Skeletal muscle satellite cell (primary cell): Measurements from ENCODE around the gene IDH3G.

Source experiments
- H3K27me3 ChIP-seq: 2 replicates; pipeline ENCODE4 v1.7.0; 2013; ENCODE audit warnings: low read length; ENCODE audit not compliant: control insufficient read depth, insufficient read depth
- H3K36me3 ChIP-seq: 2 replicates; pipeline ENCODE4 v1.7.0; 2013; ENCODE audit warnings: mild to moderate bottlenecking, control low read depth, low read length; ENCODE audit not compliant: insufficient read depth
- H3K4me1 ChIP-seq: 2 replicates; pipeline ENCODE4 v1.7.0; 2013; ENCODE audit warnings: low read length; ENCODE audit not compliant: control insufficient read depth, insufficient read depth
- H3K4me2 ChIP-seq: 2 replicates; pipeline ENCODE4 v1.7.0; 2013; ENCODE audit warnings: mild to moderate bottlenecking, low read length
- H3K4me3 ChIP-seq: 2 replicates; pipeline ENCODE4 v1.7.0; 2013; ENCODE audit warnings: low read length
- H3K9ac ChIP-seq: 2 replicates; pipeline ENCODE4 v1.7.0; 2013; ENCODE audit warnings: mild to moderate bottlenecking, low read depth, low read length, moderate library complexity
- H3K9me3 ChIP-seq: replicated peaks from 2 replicates; pipeline ENCODE4 v1.7.0; 2013; ENCODE audit warnings: mild to moderate bottlenecking, control low read depth, low read length

The IDH3G gene

GRCh38 chrX:153812220-153812619, 18.0 kb upstream of the IDH3G start:
- Histone ChIP-seq H3K9ac (no peak overlapping the region), H3K9me3 (no peaks in the 10 kb centered on the region), H3K36me3 (no peaks in the 10 kb centered on the region)

GRCh38 chrX:153807976-153808375, 13.8 kb upstream of the IDH3G start:
- H3K27me3 ChIP-seq = no peaks in the 10 kb centered on the region
- H3K4me3 ChIP-seq = no peak overlapping the region
- no peak overlapping the region for H3K4me2 ChIP-seq
- H3K9ac ChIP-seq = no peak overlapping the region
- H3K4me1 ChIP-seq = no peaks in the 10 kb centered on the region
- H3K9me3 ChIP-seq = no peaks in the 10 kb centered on the region
- H3K36me3 ChIP-seq = no peaks in the 10 kb centered on the region

More at GRCh38 chrX:153812220-153812619, 18.0 kb upstream of the IDH3G start:
- H3K4me3 ChIP-seq = no peak overlapping the region
- no peaks in the 10 kb centered on the region for H3K27me3 ChIP-seq
- no peak overlapping the region for H3K4me2 ChIP-seq
- no peaks in the 10 kb centered on the region for H3K4me1 ChIP-seq

GRCh38 chrX:153806999-153807575, 12.9 kb upstream of the IDH3G start:
- H3K36me3 ChIP-seq = no peaks in the 10 kb centered on the region
- H3K9me3 ChIP-seq = no peaks in the 10 kb centered on the region
- no peaks in the 10 kb centered on the region for H3K27me3 ChIP-seq
- no peak overlapping the region for H3K9ac ChIP-seq
- no peaks in the 10 kb centered on the region for H3K4me1 ChIP-seq
- no peak overlapping the region for H3K4me3 ChIP-seq
- H3K4me2 ChIP-seq = no peak overlapping the region

- Histone ChIP-seq H3K4me1 (no peaks in the 10 kb centered on the region), H3K9ac (no peak overlapping the region), H3K27me3 (no peaks in the 10 kb centered on the region), H3K36me3 (no peaks in the 10 kb centered on the region), H3K4me2 (no peak overlapping the region), H3K9me3 (no peaks in the 10 kb centered on the region), H3K4me3 (no peak overlapping the region)
These were observed 11.3 kb upstream of the IDH3G start for GRCh38 chrX:153805436-153805835.

- H3K9me3 ChIP-seq = no peaks in the 10 kb centered on the region
- no peak overlapping the region for H3K4me2 ChIP-seq
- no peak overlapping the region for H3K9ac ChIP-seq
- no peaks in the 10 kb centered on the region for H3K4me1 ChIP-seq
- H3K36me3 ChIP-seq = no peaks in the 10 kb centered on the region
- H3K4me3 ChIP-seq = no peak overlapping the region
- no peaks in the 10 kb centered on the region for H3K27me3 ChIP-seq
These were observed 10.4 kb upstream of the IDH3G start for GRCh38 chrX:153804621-153805020.

GRCh38 chrX:153804100-153804595, 10.0 kb upstream of the IDH3G start:
- Histone ChIP-seq H3K9me3 (no peaks in the 10 kb centered on the region), H3K27me3 (no peaks in the 10 kb centered on the region), H3K4me1 (no peaks in the 10 kb centered on the region), H3K4me2 (no peak overlapping the region), H3K9ac (no peak overlapping the region), H3K36me3 (no peaks in the 10 kb centered on the region), H3K4me3 (no peak overlapping the region)

GRCh38 chrX:153803211-153804099, 9.3 kb upstream of the IDH3G start:
- H3K9me3 ChIP-seq = no peaks in the 10 kb centered on the region
- H3K36me3 ChIP-seq = peaks cover under 1% of the 10 kb centered on the region
- no peak overlapping the region for H3K4me2 ChIP-seq
- no peak overlapping the region for H3K4me3 ChIP-seq
- H3K4me1 ChIP-seq = no peaks in the 10 kb centered on the region
- H3K9ac ChIP-seq = no peak overlapping the region
- no peaks in the 10 kb centered on the region for H3K27me3 ChIP-seq

GRCh38 chrX:153802513-153803045, 8.4 kb upstream of the IDH3G start:
- Histone ChIP-seq H3K9me3 (no peaks in the 10 kb centered on the region), H3K4me1 (no peaks in the 10 kb centered on the region)

GRCh38 chrX:153801669-153802068, 7.5 kb upstream of the IDH3G start:
- Histone ChIP-seq H3K36me3 (peaks cover 14% of the 10 kb centered on the region), H3K4me1 (no peaks in the 10 kb centered on the region), H3K4me3 (no peak overlapping the region), H3K4me2 (no peak overlapping the region), H3K9me3 (no peaks in the 10 kb centered on the region), H3K9ac (no peak overlapping the region), H3K27me3 (no peaks in the 10 kb centered on the region)

More at GRCh38 chrX:153802513-153803045, 8.4 kb upstream of the IDH3G start:
- Histone ChIP-seq H3K4me3 (no peak overlapping the region), H3K4me2 (no peak overlapping the region), H3K9ac (no peak overlapping the region), H3K27me3 (no peaks in the 10 kb centered on the region), H3K36me3 (peaks cover 6% of the 10 kb centered on the region)

- H3K9ac ChIP-seq = no peak overlapping the region
- no peak overlapping the region for H3K4me3 ChIP-seq
- H3K36me3 ChIP-seq = peaks cover 14% of the 10 kb centered on the region
- no peaks in the 10 kb centered on the region for H3K9me3 ChIP-seq
- no peak overlapping the region for H3K4me2 ChIP-seq
- H3K27me3 ChIP-seq = no peaks in the 10 kb centered on the region
- peaks cover 5% of the 10 kb centered on the region for H3K4me1 ChIP-seq
These were observed 6.6 kb upstream of the IDH3G start for GRCh38 chrX:153800746-153801145.

GRCh38 chrX:153800177-153800722, 6.1 kb upstream of the IDH3G start:
- Histone ChIP-seq H3K4me1 (peaks cover 8% of the 10 kb centered on the region), H3K9me3 (no peaks in the 10 kb centered on the region), H3K4me2 (no peak overlapping the region), H3K4me3 (no peak overlapping the region), H3K27me3 (no peaks in the 10 kb centered on the region), H3K9ac (no peak overlapping the region), H3K36me3 (peaks cover 14% of the 10 kb centered on the region)
